Measurements from ENCODE around the gene ALDH5A1.

GRCh38 chr6:24506814-24507520 lies 12.2 kb downstream of the ALDH5A1 start:
- TF ChIP-seq CTCF (optimal IDR thresholded peaks at IDR 0.05 in 1 of 3, IDR thresholded peaks at IDR 0.05 in 1 of 3, conservative IDR thresholded peaks at IDR 0.05 in 1 of 3; ENCODE audit: extremely low read depth in 1 of 3, insufficient read depth in 2 of 3, low read length in 3 of 3) (no peak), EZH2 (IDR thresholded peaks at IDR 0.05; ENCODE audit: low read length) (no peak)
